Liver (tissue), 3 donors: Measurements from ENCODE around the gene MARK1.

Source experiments
- EGR1 ChIP-seq, 2 donors: IDR thresholded peaks; 2 replicates each; pipeline ENCODE4 v1.6.1; 2016 to 2018; ENCODE audit warnings: antibody characterized with exemption in 2 of 2, low read depth in 2 of 2
- GABPA ChIP-seq, 2 donors: IDR thresholded peaks in 1 of 2; conservative IDR thresholded peaks in 1 of 2; 2 replicates each; pipeline ENCODE4 v1.6.1; 2016; ENCODE audit warnings: antibody characterized with exemption in 2 of 2, mild to moderate bottlenecking in 1 of 2, moderate library complexity in 1 of 2
- HNF4G ChIP-seq: IDR thresholded peaks from 2 replicates; pipeline ENCODE4 v1.6.1; 2016; ENCODE audit warnings: antibody characterized with exemption
- JUND ChIP-seq, 2 donors: IDR thresholded peaks; 2 replicates each; pipeline ENCODE4 v1.6.1; 2016; ENCODE audit warnings: antibody characterized with exemption in 2 of 2
- RAD21 ChIP-seq, 2 donors: IDR thresholded peaks; 2 replicates each; pipeline ENCODE4 v1.6.1; 2016; ENCODE audit warnings: antibody characterized with exemption in 2 of 2, mild to moderate bottlenecking in 2 of 2
- RXRA ChIP-seq, 2 donors: IDR thresholded peaks; 2 replicates each; pipeline ENCODE4 v1.6.1; 2017 to 2018; ENCODE audit warnings: antibody characterized with exemption in 2 of 2, mild to moderate bottlenecking in 1 of 2
- SP1 ChIP-seq: IDR thresholded peaks from 2 replicates; pipeline ENCODE4 v1.6.1; 2018; ENCODE audit warnings: antibody characterized with exemption, mild to moderate bottlenecking
- TAF1 ChIP-seq: conservative IDR thresholded peaks from 2 replicates; pipeline ENCODE4 v1.6.1; 2016; ENCODE audit warnings: antibody characterized with exemption, mild to moderate bottlenecking
- YY1 ChIP-seq: IDR thresholded peaks from 2 replicates; pipeline ENCODE4 v1.6.1; 2016; ENCODE audit warnings: antibody characterized with exemption, mild to moderate bottlenecking
- TF ChIP-seq, protein P1 (sequence below): fragments of 150-350 bp; IDR thresholded peaks from 2 replicates; pipeline ENCODE4 v1.5.1; 2017; ENCODE audit warnings: improper control_type of control experiment, low read depth, low read length; ENCODE audit not compliant: missing input control
- TF ChIP-seq, protein P2 (sequence below): IDR thresholded peaks from 2 replicates; pipeline ENCODE4 v1.6.1; 2016; ENCODE audit warnings: antibody characterized with exemption, mild to moderate bottlenecking
- TF ChIP-seq, protein P3 (sequence below): IDR thresholded peaks from 2 replicates; pipeline ENCODE4 v1.6.1; 2016; ENCODE audit warnings: antibody characterized with exemption
- TF ChIP-seq, protein P4 (sequence below): IDR thresholded peaks from 2 replicates; pipeline ENCODE4 v1.6.1; 2016; ENCODE audit warnings: antibody characterized with exemption
- TF ChIP-seq, protein P5 (sequence below): IDR thresholded peaks from 2 replicates; pipeline ENCODE4 v1.6.1; 2016; ENCODE audit warnings: antibody characterized with exemption
- donor health status: healthy.
- donor health status: healthy.

DNA sequence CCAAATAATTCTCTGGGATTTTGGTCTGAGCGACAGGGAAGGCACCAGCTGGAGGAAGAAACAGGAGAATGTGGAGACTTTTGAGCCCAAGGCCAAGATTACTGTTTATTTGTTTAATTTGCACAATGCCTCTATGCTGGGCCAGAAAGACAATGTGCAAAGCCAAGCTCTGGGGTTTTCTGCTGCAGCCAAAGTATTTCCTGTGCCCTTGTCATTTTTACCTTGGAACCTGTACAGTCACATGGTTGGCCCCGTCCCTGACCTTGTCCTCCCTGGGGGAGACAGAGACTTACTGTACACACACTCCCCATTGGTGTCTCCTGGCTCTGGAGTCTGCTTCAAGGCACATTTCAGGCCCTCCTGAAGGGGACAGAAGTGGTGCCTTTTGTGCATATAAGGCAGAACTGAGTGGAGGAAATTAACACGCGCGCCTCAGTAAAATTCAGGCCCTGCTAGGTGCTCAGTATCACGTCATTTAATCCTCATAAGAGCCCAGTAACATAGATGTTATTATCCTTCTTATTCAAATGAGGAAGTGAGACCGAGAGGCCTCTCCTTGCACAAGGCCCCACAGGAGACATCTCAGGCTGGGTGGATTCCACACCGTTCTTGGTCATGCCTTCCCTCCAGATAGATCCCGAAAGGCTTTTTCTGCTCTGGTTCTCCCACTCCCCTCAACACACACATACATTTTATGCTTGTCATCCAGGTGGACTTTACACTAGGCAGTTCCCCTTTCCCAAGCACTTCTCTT, 183.3 kb downstream of the MARK1 start:
- TF ChIP-seq, protein P1, sequence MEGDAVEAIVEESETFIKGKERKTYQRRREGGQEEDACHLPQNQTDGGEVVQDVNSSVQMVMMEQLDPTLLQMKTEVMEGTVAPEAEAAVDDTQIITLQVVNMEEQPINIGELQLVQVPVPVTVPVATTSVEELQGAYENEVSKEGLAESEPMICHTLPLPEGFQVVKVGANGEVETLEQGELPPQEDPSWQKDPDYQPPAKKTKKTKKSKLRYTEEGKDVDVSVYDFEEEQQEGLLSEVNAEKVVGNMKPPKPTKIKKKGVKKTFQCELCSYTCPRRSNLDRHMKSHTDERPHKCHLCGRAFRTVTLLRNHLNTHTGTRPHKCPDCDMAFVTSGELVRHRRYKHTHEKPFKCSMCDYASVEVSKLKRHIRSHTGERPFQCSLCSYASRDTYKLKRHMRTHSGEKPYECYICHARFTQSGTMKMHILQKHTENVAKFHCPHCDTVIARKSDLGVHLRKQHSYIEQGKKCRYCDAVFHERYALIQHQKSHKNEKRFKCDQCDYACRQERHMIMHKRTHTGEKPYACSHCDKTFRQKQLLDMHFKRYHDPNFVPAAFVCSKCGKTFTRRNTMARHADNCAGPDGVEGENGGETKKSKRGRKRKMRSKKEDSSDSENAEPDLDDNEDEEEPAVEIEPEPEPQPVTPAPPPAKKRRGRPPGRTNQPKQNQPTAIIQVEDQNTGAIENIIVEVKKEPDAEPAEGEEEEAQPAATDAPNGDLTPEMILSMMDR: no peak
- TF ChIP-seq GABPA (IDR thresholded peaks at IDR 0.05 in 1 of 2, conservative IDR thresholded peaks at IDR 0.05 in 1 of 2): no peak
- TF ChIP-seq RAD21 (IDR thresholded peaks at IDR 0.05): no peak
- TF ChIP-seq, protein P2, sequence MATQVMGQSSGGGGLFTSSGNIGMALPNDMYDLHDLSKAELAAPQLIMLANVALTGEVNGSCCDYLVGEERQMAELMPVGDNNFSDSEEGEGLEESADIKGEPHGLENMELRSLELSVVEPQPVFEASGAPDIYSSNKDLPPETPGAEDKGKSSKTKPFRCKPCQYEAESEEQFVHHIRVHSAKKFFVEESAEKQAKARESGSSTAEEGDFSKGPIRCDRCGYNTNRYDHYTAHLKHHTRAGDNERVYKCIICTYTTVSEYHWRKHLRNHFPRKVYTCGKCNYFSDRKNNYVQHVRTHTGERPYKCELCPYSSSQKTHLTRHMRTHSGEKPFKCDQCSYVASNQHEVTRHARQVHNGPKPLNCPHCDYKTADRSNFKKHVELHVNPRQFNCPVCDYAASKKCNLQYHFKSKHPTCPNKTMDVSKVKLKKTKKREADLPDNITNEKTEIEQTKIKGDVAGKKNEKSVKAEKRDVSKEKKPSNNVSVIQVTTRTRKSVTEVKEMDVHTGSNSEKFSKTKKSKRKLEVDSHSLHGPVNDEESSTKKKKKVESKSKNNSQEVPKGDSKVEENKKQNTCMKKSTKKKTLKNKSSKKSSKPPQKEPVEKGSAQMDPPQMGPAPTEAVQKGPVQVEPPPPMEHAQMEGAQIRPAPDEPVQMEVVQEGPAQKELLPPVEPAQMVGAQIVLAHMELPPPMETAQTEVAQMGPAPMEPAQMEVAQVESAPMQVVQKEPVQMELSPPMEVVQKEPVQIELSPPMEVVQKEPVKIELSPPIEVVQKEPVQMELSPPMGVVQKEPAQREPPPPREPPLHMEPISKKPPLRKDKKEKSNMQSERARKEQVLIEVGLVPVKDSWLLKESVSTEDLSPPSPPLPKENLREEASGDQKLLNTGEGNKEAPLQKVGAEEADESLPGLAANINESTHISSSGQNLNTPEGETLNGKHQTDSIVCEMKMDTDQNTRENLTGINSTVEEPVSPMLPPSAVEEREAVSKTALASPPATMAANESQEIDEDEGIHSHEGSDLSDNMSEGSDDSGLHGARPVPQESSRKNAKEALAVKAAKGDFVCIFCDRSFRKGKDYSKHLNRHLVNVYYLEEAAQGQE: no peak
- TF ChIP-seq SP1: no peak
- TF ChIP-seq, protein P3, sequence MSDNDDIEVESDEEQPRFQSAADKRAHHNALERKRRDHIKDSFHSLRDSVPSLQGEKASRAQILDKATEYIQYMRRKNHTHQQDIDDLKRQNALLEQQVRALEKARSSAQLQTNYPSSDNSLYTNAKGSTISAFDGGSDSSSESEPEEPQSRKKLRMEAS: no peak
- TF ChIP-seq, protein P4, sequence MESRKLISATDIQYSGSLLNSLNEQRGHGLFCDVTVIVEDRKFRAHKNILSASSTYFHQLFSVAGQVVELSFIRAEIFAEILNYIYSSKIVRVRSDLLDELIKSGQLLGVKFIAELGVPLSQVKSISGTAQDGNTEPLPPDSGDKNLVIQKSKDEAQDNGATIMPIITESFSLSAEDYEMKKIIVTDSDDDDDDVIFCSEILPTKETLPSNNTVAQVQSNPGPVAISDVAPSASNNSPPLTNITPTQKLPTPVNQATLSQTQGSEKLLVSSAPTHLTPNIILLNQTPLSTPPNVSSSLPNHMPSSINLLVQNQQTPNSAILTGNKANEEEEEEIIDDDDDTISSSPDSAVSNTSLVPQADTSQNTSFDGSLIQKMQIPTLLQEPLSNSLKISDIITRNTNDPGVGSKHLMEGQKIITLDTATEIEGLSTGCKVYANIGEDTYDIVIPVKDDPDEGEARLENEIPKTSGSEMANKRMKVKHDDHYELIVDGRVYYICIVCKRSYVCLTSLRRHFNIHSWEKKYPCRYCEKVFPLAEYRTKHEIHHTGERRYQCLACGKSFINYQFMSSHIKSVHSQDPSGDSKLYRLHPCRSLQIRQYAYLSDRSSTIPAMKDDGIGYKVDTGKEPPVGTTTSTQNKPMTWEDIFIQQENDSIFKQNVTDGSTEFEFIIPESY: no peak
- TF ChIP-seq, protein P5, sequence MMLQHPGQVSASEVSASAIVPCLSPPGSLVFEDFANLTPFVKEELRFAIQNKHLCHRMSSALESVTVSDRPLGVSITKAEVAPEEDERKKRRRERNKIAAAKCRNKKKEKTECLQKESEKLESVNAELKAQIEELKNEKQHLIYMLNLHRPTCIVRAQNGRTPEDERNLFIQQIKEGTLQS: no peak
- no peak for TF ChIP-seq TAF1
- no peak for TF ChIP-seq YY1
- TF ChIP-seq RXRA (IDR thresholded peaks at IDR 0.05): peak in 1 of 2 donors; percentile 16
- TF ChIP-seq JUND (IDR thresholded peaks at IDR 0.05): no peak
- no peak for TF ChIP-seq HNF4G
- TF ChIP-seq EGR1 (IDR thresholded peaks at IDR 0.05; ENCODE audit: low read depth in 2 of 2): no peak
